Fibroblast of skin of right biceps (primary cell): ENCODE results near the gene DOCK8.

ENCODE experiments used
- DNase-seq: peaks from one replicate; pipeline ENCODE4 v3.0.0-alpha.2; 2013

DOCK8 gene

GRCh38 chr9:316382-316965 is 101.8 kb downstream of the DOCK8 start:
- no peak for DNase-seq

GRCh38 chr9:318646-319045 is 104.0 kb downstream of the DOCK8 start:
- no peak for DNase-seq

GRCh38 chr9:324971-325370 is 110.3 kb downstream of the DOCK8 start:
- DNase-seq: no peak

- DNase-seq: no peak
These were observed 112.0 kb downstream of the DOCK8 start for GRCh38 chr9:326667-327066.

GRCh38 chr9:328453-328852 is 113.8 kb downstream of the DOCK8 start:
- DNase-seq: no peak

GRCh38 chr9:331197-331596 is 116.5 kb downstream of the DOCK8 start:
- DNase-seq: no peak

- DNase-seq: no peak
These were observed 120.7 kb downstream of the DOCK8 start for GRCh38 chr9:335373-335772.

GRCh38 chr9:336039-336438 is 121.4 kb downstream of the DOCK8 start:
- no peak for DNase-seq

- DNase-seq: no peak
These were observed 123.9 kb downstream of the DOCK8 start for GRCh38 chr9:338602-339001.

GRCh38 chr9:341634-342421 is 127.2 kb downstream of the DOCK8 start:
- DNase-seq: no peak

GRCh38 chr9:343773-344172 is 129.1 kb downstream of the DOCK8 start:
- no peak for DNase-seq

- no peak for DNase-seq
These were observed 131.5 kb downstream of the DOCK8 start for GRCh38 chr9:346111-346571.

- DNase-seq: peak; percentile 23
These were observed 133.1 kb downstream of the DOCK8 start for GRCh38 chr9:347667-348292.

GRCh38 chr9:350384-350783 is 135.7 kb downstream of the DOCK8 start:
- DNase-seq: no peak

- no peak for DNase-seq
These were observed 137.3 kb downstream of the DOCK8 start for GRCh38 chr9:351916-352315.

GRCh38 chr9:353077-353476 is 138.4 kb downstream of the DOCK8 start:
- DNase-seq: no peak

- DNase-seq: no peak
These were observed 139.8 kb downstream of the DOCK8 start for GRCh38 chr9:354453-354852.

GRCh38 chr9:357560-357959 is 142.9 kb downstream of the DOCK8 start:
- no peak for DNase-seq

GRCh38 chr9:362561-363273 is 148.1 kb downstream of the DOCK8 start:
- DNase-seq: no peak

GRCh38 chr9:363274-363612 is 148.6 kb downstream of the DOCK8 start:
- DNase-seq: no peak

GRCh38 chr9:365436-365835 is 150.8 kb downstream of the DOCK8 start:
- no peak for DNase-seq

GRCh38 chr9:366620-367019 is 152.0 kb downstream of the DOCK8 start:
- DNase-seq: no peak

- no peak for DNase-seq
These were observed 155.4 kb downstream of the DOCK8 start for GRCh38 chr9:370086-370485.

- no peak for DNase-seq
These were observed 156.7 kb downstream of the DOCK8 start for GRCh38 chr9:371349-371748.
